AML-193 (cell line): Measurements from ENCODE around the gene EPOP.

Experiments used
- DNase-seq, 2 experiments: peaks; one replicate each; lab custom pipeline; 2025; lab: John Stamatoyannopoulos, UW

Gene EPOP

GRCh38 chr17:38705803-38706504 is 31.2 kb upstream of the EPOP start:
- DNase-seq: no peak

GRCh38 chr17:38705523-38705802 is 30.7 kb upstream of the EPOP start:
- no peak for DNase-seq

GRCh38 chr17:38704606-38705522 is 30.1 kb upstream of the EPOP start, which contains the start of gene MLLT6:
Gene MLLT6, plus strand, starts transcription at chr17:38705273. Its CDS starts 360 bp downstream, at chr17:38705633.
- peak; percentile 61 to 67 for DNase-seq

GRCh38 chr17:38703742-38704605 is 29.2 kb upstream of the EPOP start:
- DNase-seq: peak; percentile 53 to 62

GRCh38 chr17:38702916-38703741 is 28.4 kb upstream of the EPOP start:
- peak; percentile 41 to 62 for DNase-seq

- DNase-seq: peak; percentile 85 to 87
These were observed 27.6 kb upstream of the EPOP start for GRCh38 chr17:38702166-38702915.

- peak; percentile 48 to 68 for DNase-seq
These were observed 26.9 kb upstream of the EPOP start for GRCh38 chr17:38701504-38702165.

GRCh38 chr17:38698760-38699159 is 24.0 kb upstream of the EPOP start:
- DNase-seq: no peak

- no peak for DNase-seq
These were observed 22.5 kb upstream of the EPOP start for GRCh38 chr17:38697061-38697820.

GRCh38 chr17:38693700-38694329 is 19.1 kb upstream of the EPOP start:
- no peak for DNase-seq

- no peak for DNase-seq
These were observed 16.4 kb upstream of the EPOP start for GRCh38 chr17:38691154-38691553.

GRCh38 chr17:38690386-38690785 is 15.6 kb upstream of the EPOP start:
- DNase-seq: no peak

- DNase-seq: no peak
These were observed 12.5 kb upstream of the EPOP start for GRCh38 chr17:38687286-38687685.

- no peak for DNase-seq
These were observed 10.7 kb upstream of the EPOP start for GRCh38 chr17:38685491-38685890.

GRCh38 chr17:38681096-38681495 is 6.3 kb upstream of the EPOP start:
- no peak for DNase-seq

GRCh38 chr17:38677819-38678218 is 3.1 kb upstream of the EPOP start:
- no peak for DNase-seq

- peak; percentile 88 to 95 for DNase-seq
These were observed 2.1 kb upstream of the EPOP start for GRCh38 chr17:38676706-38677504.
